GM10847 (cell line): ENCODE measurements around the gene GCHFR.

Source experiments
- POLR2A ChIP-seq: IDR thresholded peaks from 2 replicates; pipeline ENCODE4 v1.6.1; 2011; ENCODE audit not compliant: insufficient read length; ENCODE audit errors: extremely low read depth

The GCHFR gene

DNA sequence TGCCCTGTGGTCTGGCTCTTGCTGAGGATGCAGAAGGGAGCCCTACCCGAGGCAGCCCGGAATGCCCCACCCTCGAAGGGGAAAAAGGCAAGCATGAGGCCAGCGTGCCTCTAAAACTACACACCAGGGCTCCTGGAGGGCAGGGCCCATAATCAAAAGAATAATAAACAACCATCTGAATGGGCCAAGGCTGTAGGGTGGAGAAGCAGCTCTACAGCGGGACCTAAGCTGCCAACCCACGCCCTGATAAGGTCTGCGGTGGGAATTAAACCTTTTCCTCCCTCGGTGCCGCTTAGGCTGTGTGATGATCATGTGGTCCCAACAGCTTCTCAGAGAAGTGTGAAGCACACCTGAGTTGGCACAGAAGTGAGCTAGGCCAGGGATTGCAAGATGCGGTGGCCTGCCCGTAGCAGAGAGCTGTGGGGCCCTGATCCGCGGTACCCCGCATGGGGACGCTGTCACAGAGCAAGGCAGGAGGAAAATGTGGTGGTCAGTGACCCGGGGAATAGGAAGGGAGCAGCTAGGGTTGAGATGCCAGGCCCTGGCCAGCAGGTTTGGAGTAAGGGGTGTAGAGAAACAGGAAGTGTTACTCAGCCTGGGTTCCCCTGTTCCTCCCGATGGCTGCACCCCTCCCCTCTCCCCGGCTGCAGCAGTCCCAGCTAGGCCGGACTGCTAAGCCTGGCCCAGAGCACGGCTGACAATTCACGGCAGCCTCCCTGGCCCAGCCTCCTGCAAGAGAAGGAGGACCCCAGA, 4.8 kb downstream of the GCHFR start:
- no peak for TF ChIP-seq POLR2A

DNA sequence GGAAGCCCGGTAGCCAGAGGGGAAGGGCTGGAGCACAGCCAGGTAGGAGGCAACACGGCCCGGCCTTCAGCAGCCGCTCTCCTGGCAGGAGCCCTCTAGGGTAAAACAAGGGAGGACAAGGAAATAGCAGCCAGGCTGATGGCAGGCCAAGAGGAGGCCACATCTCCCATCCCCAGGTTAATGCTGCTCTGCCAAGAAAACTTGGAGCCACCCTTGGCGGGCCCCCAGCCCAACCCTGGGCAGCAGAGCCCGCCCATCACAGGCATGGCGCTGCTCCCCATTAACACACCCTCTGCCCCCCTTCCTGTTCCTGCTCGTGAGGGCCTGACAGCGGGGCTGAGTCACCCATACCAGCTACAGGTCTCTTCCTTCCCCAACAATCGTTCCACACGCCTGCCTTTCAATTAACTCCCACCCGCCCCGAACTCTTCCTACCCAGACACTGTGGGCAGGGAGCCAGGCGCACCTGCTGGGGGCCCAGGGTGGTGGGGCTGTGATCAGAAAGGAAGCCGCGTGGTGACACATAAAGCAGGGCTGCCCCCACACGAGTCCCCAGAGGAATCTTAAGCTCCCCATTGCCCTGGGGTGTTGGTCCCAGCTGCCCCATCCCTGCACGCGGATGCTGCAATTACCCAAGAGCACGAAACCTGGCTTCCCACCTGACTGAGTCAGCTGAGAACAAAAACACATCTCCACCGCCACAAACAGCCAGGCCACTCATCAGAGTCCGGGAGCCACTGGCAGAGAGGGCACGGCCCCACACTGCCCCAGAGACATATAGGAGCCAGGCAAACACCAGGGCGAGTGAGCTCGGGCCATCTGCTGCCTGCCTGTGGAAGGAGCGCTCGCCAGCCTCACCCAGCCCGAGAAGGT, 5.6 kb downstream of the GCHFR start, which contains the start of gene C15orf62:
Gene C15orf62 (plus strand): TSS at position 707 of the 873 bp plus-strand sequence. CDS start 516 bp downstream, outside the sequence.
- TF ChIP-seq POLR2A, result no peak

DNA sequence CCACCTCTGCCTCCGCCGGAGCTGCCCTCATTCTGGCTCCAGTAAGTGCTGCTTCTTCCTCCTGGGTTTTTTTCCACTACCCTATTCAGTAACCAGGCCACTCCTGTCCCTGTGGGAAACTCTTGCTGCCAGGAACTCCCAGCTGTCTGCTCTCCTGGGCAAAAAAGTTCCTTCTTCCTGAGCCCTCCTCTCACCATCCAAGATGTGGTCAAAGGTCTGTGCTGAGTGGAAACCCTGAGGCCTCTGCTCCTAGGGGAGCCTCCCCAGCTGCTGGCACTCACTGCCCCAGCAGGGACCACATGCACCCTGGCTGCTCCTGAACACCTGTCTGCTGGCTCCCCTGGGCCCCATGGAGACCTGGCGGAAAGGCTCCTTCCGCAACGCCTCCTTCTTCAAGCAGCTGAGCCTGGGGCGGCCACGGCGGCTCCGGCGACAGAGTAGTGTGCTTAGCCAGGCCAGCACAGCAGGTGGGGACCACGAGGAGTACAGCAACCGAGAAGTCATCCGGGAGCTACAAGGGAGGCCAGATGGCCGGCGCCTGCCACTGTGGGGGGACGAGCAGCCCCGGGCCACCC, 6.4 kb downstream of the GCHFR start:
- TF ChIP-seq POLR2A, result no peak

DNA sequence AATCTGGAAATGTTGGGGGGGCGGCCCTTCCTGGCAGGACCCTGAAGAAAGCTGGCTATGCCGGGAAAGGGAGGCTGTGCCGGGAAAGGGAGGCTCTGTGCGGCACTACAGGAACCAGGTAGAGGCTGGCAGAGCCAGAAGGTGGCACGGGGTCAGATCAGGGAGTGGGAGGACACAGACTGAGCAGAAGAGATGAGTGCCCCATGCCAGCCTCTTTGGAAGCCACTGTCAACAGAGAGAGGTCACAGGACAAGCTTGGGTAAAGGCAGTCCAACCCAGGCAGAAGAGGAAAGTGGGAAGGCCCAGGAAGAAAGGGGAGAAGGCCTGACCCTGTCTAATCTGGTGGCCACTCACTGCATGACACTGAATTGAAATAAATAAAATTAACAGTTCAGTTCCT, 7.4 kb downstream of the GCHFR start:
- no peak for TF ChIP-seq POLR2A

DNA sequence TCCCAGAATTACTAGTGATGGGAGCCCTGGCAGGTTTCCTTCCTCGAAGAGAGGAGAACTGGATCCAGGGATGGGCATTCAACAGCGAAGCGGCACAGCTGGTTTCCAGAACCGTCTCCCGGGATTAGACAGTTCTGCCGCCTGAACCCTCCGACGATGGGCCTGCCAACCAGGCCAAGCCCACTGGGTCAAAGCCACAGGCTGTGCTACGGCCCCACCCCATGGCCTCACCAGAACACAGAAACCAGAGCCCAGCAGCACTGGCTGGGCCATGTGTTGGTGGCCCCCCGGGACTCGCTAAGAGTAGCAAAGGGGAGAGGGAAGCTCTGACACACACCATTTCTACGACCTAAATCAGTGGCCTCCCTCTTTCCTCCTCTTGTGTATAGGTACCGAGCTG, 8.1 kb downstream of the GCHFR start:
- no peak for TF ChIP-seq POLR2A

DNA sequence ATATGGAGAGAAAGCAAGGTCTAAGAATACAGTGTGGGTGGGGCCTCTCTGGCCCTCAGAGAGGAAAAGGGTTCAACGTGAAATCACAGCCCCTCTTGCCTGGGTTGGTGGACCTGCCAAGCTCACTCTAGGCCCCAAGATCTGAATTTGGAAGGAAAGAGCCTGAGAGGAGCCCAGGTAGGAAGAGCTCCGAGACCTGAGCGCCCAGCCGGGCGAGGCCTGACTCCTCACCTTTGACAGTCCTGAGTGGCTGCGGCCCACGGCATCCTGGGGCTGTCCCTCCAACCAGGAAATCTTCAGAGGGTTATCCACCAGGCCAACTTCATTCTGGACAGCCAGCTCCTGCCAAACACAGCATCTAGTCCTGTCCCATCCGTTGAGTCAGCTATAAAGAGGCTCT, 9.6 kb downstream of the GCHFR start:
- no peak for TF ChIP-seq POLR2A

DNA sequence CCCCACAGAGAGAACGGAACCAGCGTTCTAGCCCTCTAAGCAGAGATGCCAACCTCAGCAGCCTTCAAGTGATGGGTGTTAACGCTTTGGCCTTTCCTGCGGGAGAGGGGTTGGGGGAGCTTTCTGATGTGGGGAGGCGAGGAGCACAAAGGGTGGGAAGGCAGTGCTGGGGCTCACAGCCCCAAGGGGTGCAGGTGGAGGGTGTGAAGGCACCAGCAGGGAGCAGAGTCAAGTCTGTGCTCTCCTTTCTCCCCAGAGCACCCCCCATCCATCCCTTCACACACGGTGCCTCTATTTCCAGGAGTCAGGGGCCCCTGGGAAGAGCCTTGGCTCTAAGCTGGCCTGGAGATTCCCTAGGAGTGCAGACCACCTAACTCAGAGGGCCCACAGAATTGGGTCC, 10.0 kb downstream of the GCHFR start:
- TF ChIP-seq POLR2A, result no peak

DNA sequence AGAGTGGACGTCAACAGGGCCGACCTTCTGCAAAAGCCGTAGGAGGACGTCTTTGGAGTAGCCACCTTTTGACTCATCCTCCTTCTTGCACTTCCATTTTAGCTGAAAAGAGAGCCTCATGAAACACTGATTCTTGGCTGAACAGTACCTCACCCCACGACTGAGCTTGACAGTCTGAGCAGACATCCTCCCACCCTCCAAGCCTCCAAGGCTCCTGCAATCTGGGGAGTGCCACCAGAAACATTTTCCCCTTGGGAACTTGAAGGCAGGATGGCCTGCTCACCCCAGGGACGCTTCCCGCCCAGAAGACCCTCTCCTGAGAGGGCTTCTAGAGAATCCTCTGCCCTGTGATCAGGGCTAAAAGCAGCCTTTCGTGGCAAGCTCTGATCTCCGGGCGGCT, 11.1 kb downstream of the GCHFR start:
- no peak for TF ChIP-seq POLR2A

DNA sequence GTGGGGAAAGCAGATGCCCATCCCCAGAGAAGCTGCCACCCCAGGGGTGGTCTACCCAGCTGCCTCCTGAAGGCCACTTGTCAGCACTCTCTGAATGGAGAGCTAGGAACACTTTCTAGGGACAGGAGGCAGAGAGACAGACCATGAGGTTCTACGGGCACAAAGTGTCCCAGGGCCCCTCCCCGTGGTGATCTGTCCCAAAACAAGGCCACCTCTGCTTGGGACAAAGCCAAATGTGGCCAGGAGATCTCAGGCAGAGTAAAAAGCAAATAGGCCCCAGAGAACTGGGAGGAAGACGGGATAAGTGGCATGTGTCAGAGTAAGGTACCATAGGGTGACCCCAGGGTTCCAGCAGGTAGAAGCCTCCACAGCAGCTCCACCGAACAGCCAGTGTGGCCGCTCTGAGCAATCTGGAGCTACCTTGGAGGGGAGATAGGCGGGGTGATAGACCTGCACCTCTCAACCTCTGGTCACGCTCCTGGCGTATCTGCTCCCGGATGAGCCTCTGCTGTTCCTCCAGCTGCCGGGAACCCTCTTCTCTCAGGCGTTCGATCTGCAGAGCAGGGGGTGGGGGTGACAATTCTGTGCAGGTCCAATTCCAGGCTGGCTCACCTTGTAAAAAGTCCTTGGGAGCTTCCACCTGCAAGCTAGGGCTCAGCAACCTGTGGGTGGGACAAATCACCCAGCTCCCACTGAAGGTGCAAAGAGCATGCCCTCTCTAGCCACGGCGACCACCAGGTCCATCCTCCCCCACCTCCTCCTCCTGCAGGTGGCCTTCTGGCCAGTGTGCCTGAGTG, 12.1 kb downstream of the GCHFR start:
- no peak for TF ChIP-seq POLR2A

DNA sequence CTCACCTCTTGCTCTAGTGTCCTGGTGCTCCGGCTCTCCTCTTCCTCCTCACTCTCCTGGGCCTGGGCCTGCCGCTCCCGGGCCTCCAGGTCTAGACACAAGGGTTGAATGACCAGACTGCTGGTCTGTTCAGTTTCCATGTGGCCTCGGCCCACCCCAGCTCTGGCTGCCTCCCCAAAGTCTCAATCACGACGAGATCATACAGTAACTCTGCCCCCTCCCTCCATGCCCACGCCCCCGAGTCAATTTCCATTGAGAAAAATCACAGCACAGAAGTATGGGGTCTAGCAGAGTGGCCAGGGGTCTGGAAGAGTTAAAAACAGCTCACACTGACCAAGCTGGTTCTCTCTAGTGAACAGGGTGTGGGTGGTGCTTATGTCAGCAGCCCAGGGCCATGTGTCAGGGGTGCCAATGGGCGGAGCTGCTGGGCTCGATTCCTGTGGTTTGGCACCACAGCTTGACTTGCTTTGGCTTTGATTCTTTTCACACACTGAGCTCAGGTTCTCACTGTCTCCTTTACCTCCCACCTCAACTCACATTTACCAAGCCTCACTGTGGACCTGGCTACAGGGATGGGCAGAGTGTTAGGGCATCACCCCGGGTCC, 12.8 kb downstream of the GCHFR start:
- TF ChIP-seq POLR2A, result no peak

DNA sequence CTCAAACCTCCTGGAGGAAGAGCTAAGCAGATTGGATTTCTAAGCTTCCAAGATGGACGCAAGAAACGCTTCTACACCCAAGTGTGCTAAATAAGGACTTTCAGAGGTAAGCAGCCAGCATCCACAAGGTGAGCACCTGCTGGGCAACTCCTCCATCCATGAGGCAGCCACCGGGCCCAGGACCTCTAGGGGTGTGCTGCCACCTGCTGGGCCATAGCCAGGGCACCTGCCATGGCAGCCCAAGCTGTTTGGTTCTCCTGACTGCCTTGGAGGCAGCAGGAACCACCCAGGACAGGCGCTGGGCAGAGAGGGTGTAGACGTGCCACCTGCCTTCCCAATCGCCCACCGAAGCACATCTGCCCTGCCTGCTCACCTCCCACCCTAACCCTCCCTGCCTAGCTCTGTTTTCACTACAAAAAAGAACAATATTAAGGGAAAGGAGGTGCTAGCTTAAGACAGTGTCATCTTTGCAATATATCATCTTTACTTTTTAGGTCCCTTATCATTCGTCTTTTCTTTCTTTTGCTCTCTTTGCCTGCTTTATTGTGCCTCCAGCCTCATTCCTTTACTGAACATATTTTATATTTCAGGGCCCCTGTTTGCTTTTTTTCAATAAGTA, 18.9 kb downstream of the GCHFR start:
- no peak for TF ChIP-seq POLR2A

DNA sequence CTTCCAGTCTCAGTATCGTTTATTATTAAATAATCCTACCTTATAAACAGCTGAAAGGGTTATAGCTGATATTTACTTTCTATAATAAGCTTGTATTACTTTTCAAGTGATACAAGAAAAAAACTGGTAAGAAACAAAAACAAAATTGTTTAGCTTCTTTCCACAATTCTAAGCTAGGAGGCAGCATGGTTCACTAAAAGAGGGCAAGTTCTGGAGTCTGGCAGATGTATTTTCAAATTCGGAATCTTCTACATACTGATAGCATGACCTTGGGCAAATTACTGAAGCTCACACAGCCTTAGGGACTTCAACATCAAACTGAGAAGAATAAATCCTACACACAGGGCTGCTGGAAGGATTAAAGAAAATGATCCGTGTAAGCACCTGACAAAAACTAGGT, 21.3 kb downstream of the GCHFR start:
- TF ChIP-seq POLR2A, result no peak

DNA sequence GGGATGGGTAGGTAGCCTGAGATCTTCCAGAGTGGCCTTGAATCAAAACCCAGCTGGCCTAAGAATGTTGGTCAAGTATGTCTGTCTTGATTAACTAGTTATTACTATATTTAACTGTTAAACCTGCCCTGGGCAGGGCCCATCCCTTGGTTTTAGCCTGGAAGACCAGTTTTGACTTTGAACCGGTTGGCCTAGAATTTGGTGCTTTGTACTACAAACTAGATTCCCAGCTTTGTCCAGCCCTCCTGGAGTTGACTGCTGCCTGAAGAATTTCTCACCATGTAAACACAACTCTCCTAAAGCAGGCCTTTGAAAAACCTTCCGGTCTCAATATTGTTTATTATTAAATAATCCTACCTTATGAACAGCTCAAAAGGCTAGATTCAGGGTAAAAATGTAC, 21.9 kb downstream of the GCHFR start:
- TF ChIP-seq POLR2A, result no peak

DNA sequence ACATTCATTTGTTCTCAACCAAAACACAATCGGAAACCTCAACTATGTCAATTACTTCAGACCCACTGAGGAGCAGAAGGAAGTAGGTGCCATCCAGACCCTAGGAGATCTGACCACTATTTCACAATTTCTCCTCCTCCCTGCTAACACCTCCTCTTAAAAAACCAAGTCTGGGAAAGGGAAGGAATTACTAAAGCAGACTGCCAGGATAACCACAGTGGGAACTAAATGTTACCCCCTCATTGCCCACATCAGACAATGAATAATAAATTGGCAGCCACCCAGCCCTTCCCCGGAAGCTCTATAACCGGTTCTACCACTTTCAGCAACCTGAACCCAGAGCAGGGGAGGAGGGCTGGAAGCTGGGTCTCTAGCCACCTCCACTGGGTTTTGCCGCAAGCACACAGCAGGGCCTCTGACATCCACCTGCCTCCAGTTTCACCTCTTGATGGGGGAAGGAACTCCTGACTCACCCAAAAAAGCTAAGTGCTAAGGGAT, 23.5 kb downstream of the GCHFR start:
- no peak for TF ChIP-seq POLR2A
